Naive thymus-derived CD8-positive, alpha-beta T cell (primary cell): ENCODE data around the gene GNG7. TPM values are rescaled to one million over a fixed set of nuclear protein-coding genes. Genes with fewer than 3 reads are reported as not detected.
A peak's percentile ranks its signal among the peaks of the same experiment; 100 is the strongest.

ENCODE experiments used
- ATAC-seq, 2 donors: fragments of 150-1000 bp; cut with Tn5 transposase in 1 of 2; sonication (Bioruptor Pico), chemical (Tn5 transposase) in 1 of 2; 1 replicate in 1 of 2; 2 replicates in 1 of 2; pipeline ENCODE4 v1.10.0; 2021; ENCODE audit warnings: mild to moderate bottlenecking in 2 of 2, moderate library complexity in 2 of 2
- POLR2A ChIA-PET: fragments of 350-600 bp; sonication (Branson Sonifier 250); formaldehyde crosslinking; loops from one replicate; lab custom pipeline; 2021; ENCODE audit warnings: antibody characterized with exemption; lab: Charles Lee
- DNase-seq, 10 donors: peaks; one replicate each; pipeline versions ENCODE4 v3.0.0 to v3.0.0-alpha.2; 2020 to 2022
- H3K27ac Mint-ChIP-seq, 10 donors: one replicate each; pipeline ENCODE4 v1.8.0; 2020 to 2022; ENCODE audit warnings: mild to moderate bottlenecking in 10 of 10, mixed read lengths in 10 of 10, moderate library complexity in 4 of 10, inconsistent platforms in 1 of 10
- H3K27me3 Mint-ChIP-seq, 5 donors: one replicate each; pipeline ENCODE4 v1.8.0; 2021 to 2022; ENCODE audit warnings: mixed read lengths in 5 of 5
- H3K36me3 Mint-ChIP-seq, 3 donors: one replicate each; pipeline ENCODE4 v1.8.0; 2020 to 2022; ENCODE audit warnings: mixed read lengths in 3 of 3, mild to moderate bottlenecking in 2 of 3, inconsistent platforms in 1 of 3
- H3K4me1 Mint-ChIP-seq, 4 donors: one replicate each; pipeline ENCODE4 v1.8.0; 2021 to 2022; ENCODE audit warnings: mixed read lengths in 4 of 4
- H3K4me3 Mint-ChIP-seq, 10 donors: one replicate each; pipeline ENCODE4 v1.8.0; 2020 to 2022; ENCODE audit warnings: mild to moderate bottlenecking in 10 of 10, mixed read lengths in 10 of 10, moderate library complexity in 6 of 10, inconsistent platforms in 1 of 10
- H3K9me3 Mint-ChIP-seq, 9 donors: one replicate each; pipeline ENCODE4 v1.8.0; 2020 to 2022; ENCODE audit warnings: mixed read lengths in 9 of 9, mild to moderate bottlenecking in 3 of 9, inconsistent platforms in 1 of 9, moderate library complexity in 1 of 9
- polyA plus RNA-seq, 3 donors: library from polyadenylated mRNA; unstranded; fragments of 300-500 nt; fragmentation: Illumina TruSeq; gene quantifications; one replicate each; pipeline ENCODE4 v1.2.3, GENCODE V29; 2021
- total RNA-seq, 8 experiments: library from RNA in 2 of 8; stranded (reverse) in 2 of 8; gene quantifications; one replicate each; pipeline ENCODE4 v1.2.3 and lab custom pipeline; 2021 to 2026

GNG7 gene
- total and polyA plus RNA-seq, 5 experiments from 2014 or later, result 1.8 to 8.5 (median 4.2) TPM

- POLR2A ChIA-PET, result interaction anchor here (0.5 to 2.3 kb wide), 6 partner anchors 10 to 352 kb away, joined by 3 to 6 read pairs (median 4); partner anchors contain the start of genes GADD45B and SLC39A3
- H3K36me3 Mint-ChIP-seq, result no peaks in the 10 kb centered on the region
- DNase-seq (no peak), ATAC-seq (no peak)
- peak overlapping the region in 9 of 10 donors; percentile 9 to 86 (median 77) for H3K4me3 Mint-ChIP-seq
- H3K9me3 Mint-ChIP-seq, result no peaks in the 10 kb centered on the region
- no peaks in the 10 kb centered on the region for H3K27me3 Mint-ChIP-seq
- H3K27ac Mint-ChIP-seq, result peak overlapping the region in 8 of 10 donors; percentile 8 to 85 (median 68)
- H3K4me1 Mint-ChIP-seq, result peaks cover 25 to 41% (median 39%) of the 10 kb centered on the region in 4 donors
Observed at GRCh38 chr19:2700660-2701360, 1.7 kb downstream of the GNG7 start.

GRCh38 chr19:2699413-2700140 is 2.9 kb downstream of the GNG7 start:
- DNase-seq (peak in 2 of 10 donors; percentile 30 to 37), ATAC-seq (no peak)
- H3K27ac Mint-ChIP-seq, result peak overlapping the region in 8 of 10 donors; percentile 48 to 92 (median 78)
- no peaks in the 10 kb centered on the region for H3K9me3 Mint-ChIP-seq
- H3K36me3 Mint-ChIP-seq, result no peaks in the 10 kb centered on the region
- POLR2A ChIA-PET, result interaction anchor here (0.6 kb wide), 1 partner anchor 52 kb away, joined by 7 read pairs; no protein-coding TSS in a partner anchor
- H3K4me3 Mint-ChIP-seq, result peak overlapping the region in 9 of 10 donors; percentile 16 to 75 (median 54)
- no peaks in the 10 kb centered on the region for H3K27me3 Mint-ChIP-seq
- peaks cover 29 to 53% (median 46%) of the 10 kb centered on the region in 4 donors for H3K4me1 Mint-ChIP-seq

GRCh38 chr19:2694196-2694595 is 8.3 kb downstream of the GNG7 start:
- POLR2A ChIA-PET, result no interaction called here
- Mint-ChIP-seq H3K4me1 (peaks cover 10 to 38% (median 16%) of the 10 kb centered on the region in 4 donors), H3K4me3 (peak overlapping the region in 1 of 10 donors; percentile 5), H3K36me3 (peaks cover 0 to 1% (median 0%) of the 10 kb centered on the region in 3 donors), H3K27ac (peak overlapping the region in 3 of 10 donors; percentile 57 to 76 (median 74)), H3K9me3 (no peaks in the 10 kb centered on the region), H3K27me3 (no peaks in the 10 kb centered on the region)
- ATAC-seq (no peak), DNase-seq (no peak)

- H3K27me3 Mint-ChIP-seq, result no peaks in the 10 kb centered on the region
- H3K9me3 Mint-ChIP-seq, result no peaks in the 10 kb centered on the region
- POLR2A ChIA-PET, result no interaction called here
- H3K36me3 Mint-ChIP-seq, result peaks cover 0 to 1% (median 0%) of the 10 kb centered on the region in 3 donors
- peak overlapping the region in 1 of 10 donors; percentile 5 for H3K4me3 Mint-ChIP-seq
- DNase-seq, result no peak
- peaks cover 7 to 32% (median 11%) of the 10 kb centered on the region in 4 donors for H3K4me1 Mint-ChIP-seq
- H3K27ac Mint-ChIP-seq, result peak overlapping the region in 2 of 10 donors; percentile 74 to 76
- no peak for ATAC-seq
Observed at GRCh38 chr19:2693492-2694160, 8.9 kb downstream of the GNG7 start.

GRCh38 chr19:2691951-2692350 is 10.5 kb downstream of the GNG7 start:
- ATAC-seq, result no peak
- H3K4me1 Mint-ChIP-seq, result peaks cover 5 to 29% (median 7%) of the 10 kb centered on the region in 4 donors
- peaks cover 0 to 1% (median 0%) of the 10 kb centered on the region in 3 donors for H3K36me3 Mint-ChIP-seq
- POLR2A ChIA-PET, result no interaction called here
- peak in 1 of 10 donors; percentile 14 for DNase-seq
- no peaks in the 10 kb centered on the region for H3K9me3 Mint-ChIP-seq
- no peaks in the 10 kb centered on the region for H3K27me3 Mint-ChIP-seq
- no peak overlapping the region for H3K4me3 Mint-ChIP-seq
- H3K27ac Mint-ChIP-seq, result no peak overlapping the region

- ATAC-seq (no peak), DNase-seq (no peak)
- Mint-ChIP-seq H3K4me1 (peaks cover 4 to 25% (median 6%) of the 10 kb centered on the region in 4 donors), H3K9me3 (no peaks in the 10 kb centered on the region), H3K27me3 (no peaks in the 10 kb centered on the region), H3K27ac (no peak overlapping the region), H3K4me3 (no peak overlapping the region), H3K36me3 (peaks cover 0 to 1% (median 0%) of the 10 kb centered on the region in 3 donors)
- POLR2A ChIA-PET, result no interaction called here
Observed at GRCh38 chr19:2690856-2691255, 11.6 kb downstream of the GNG7 start.

GRCh38 chr19:2686360-2686759 is 16.1 kb downstream of the GNG7 start:
- H3K9me3 Mint-ChIP-seq, result no peaks in the 10 kb centered on the region
- no peak for ATAC-seq
- H3K4me1 Mint-ChIP-seq, result peaks cover 0 to 9% (median 0%) of the 10 kb centered on the region in 4 donors
- peaks cover 0 to 5% (median 5%) of the 10 kb centered on the region in 3 donors for H3K36me3 Mint-ChIP-seq
- POLR2A ChIA-PET, result no interaction called here
- DNase-seq, result no peak
- H3K4me3 Mint-ChIP-seq, result no peak overlapping the region
- no peaks in the 10 kb centered on the region for H3K27me3 Mint-ChIP-seq
- no peak overlapping the region for H3K27ac Mint-ChIP-seq

GRCh38 chr19:2685204-2685704 is 17.2 kb downstream of the GNG7 start:
- DNase-seq (no peak), ATAC-seq (no peak)
- Mint-ChIP-seq H3K27me3 (no peaks in the 10 kb centered on the region), H3K36me3 (peaks cover 0 to 5% (median 5%) of the 10 kb centered on the region in 3 donors), H3K27ac (no peak overlapping the region), H3K9me3 (no peaks in the 10 kb centered on the region), H3K4me1 (peaks cover 0 to 14% (median 0%) of the 10 kb centered on the region in 4 donors), H3K4me3 (no peak overlapping the region)
- POLR2A ChIA-PET, result no interaction called here

- DNase-seq (no peak), ATAC-seq (no peak)
- H3K36me3 Mint-ChIP-seq, result peaks cover 0 to 5% (median 5%) of the 10 kb centered on the region in 3 donors
- peak overlapping the region in 2 of 10 donors; percentile 21 to 33 for H3K27ac Mint-ChIP-seq
- H3K9me3 Mint-ChIP-seq, result no peaks in the 10 kb centered on the region
- POLR2A ChIA-PET, result no interaction called here
- H3K4me1 Mint-ChIP-seq, result peaks cover 0 to 23% (median 0%) of the 10 kb centered on the region in 4 donors
- no peak overlapping the region for H3K4me3 Mint-ChIP-seq
- peaks cover 0 to 2% (median 0%) of the 10 kb centered on the region in 5 donors for H3K27me3 Mint-ChIP-seq
Observed at GRCh38 chr19:2683430-2684003, 19.0 kb downstream of the GNG7 start.

GRCh38 chr19:2680808-2681207 is 21.7 kb downstream of the GNG7 start:
- Mint-ChIP-seq H3K27me3 (peaks cover 0 to 2% (median 0%) of the 10 kb centered on the region in 5 donors), H3K36me3 (peaks cover 0 to 5% (median 5%) of the 10 kb centered on the region in 3 donors), H3K9me3 (no peaks in the 10 kb centered on the region), H3K4me1 (peaks cover 0 to 33% (median 0%) of the 10 kb centered on the region in 4 donors), H3K27ac (peak overlapping the region in 2 of 10 donors; percentile 78 to 91), H3K4me3 (peak overlapping the region in 1 of 10 donors; percentile 70)
- POLR2A ChIA-PET, result interaction anchor here (0.6 to 0.7 kb wide), 2 partner anchors 20 to 219 kb away, joined by 3 to 5 read pairs; no protein-coding TSS in a partner anchor
- DNase-seq, result no peak
- peak in 1 of 2 donors; percentile 35 for ATAC-seq

- peaks cover 0 to 33% (median 0%) of the 10 kb centered on the region in 4 donors for H3K4me1 Mint-ChIP-seq
- H3K27ac Mint-ChIP-seq, result peak overlapping the region in 1 of 10 donors; percentile 85
Observed at GRCh38 chr19:2679439-2679838, 23.1 kb downstream of the GNG7 start.

More at GRCh38 chr19:2679439-2679838, 23.1 kb downstream of the GNG7 start:
- Mint-ChIP-seq H3K27me3 (peaks cover 0 to 2% (median 0%) of the 10 kb centered on the region in 5 donors), H3K36me3 (peaks cover 0 to 12% (median 5%) of the 10 kb centered on the region in 3 donors), H3K4me3 (peak overlapping the region in 1 of 10 donors; percentile 40), H3K9me3 (no peaks in the 10 kb centered on the region)
- ATAC-seq, result no peak
- POLR2A ChIA-PET, result no interaction called here
- DNase-seq, result no peak
